ENCODE data around the gene ZFAND3. TPM values are rescaled to one million over a fixed set of nuclear protein-coding genes. Genes with fewer than 3 reads are reported as not detected.

Gene ZFAND3
- total RNA-seq, 2 experiments from 2014 or later = 8.3 to 33.8 TPM

GRCh38 chr6:37910998-37911397 is 91.5 kb downstream of the ZFAND3 start:
- TF ChIP-seq, protein P1, sequence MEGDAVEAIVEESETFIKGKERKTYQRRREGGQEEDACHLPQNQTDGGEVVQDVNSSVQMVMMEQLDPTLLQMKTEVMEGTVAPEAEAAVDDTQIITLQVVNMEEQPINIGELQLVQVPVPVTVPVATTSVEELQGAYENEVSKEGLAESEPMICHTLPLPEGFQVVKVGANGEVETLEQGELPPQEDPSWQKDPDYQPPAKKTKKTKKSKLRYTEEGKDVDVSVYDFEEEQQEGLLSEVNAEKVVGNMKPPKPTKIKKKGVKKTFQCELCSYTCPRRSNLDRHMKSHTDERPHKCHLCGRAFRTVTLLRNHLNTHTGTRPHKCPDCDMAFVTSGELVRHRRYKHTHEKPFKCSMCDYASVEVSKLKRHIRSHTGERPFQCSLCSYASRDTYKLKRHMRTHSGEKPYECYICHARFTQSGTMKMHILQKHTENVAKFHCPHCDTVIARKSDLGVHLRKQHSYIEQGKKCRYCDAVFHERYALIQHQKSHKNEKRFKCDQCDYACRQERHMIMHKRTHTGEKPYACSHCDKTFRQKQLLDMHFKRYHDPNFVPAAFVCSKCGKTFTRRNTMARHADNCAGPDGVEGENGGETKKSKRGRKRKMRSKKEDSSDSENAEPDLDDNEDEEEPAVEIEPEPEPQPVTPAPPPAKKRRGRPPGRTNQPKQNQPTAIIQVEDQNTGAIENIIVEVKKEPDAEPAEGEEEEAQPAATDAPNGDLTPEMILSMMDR (conservative IDR thresholded peaks at IDR 0.05; ENCODE audit: low read length) = no peak
- no peak for TF ChIP-seq EZH2phosphoT487 (IDR thresholded peaks at IDR 0.05; ENCODE audit: borderline replicate concordance, low read depth, low read length)
- no peaks in the 10 kb centered on the region; the same call in 1 of the 2 replicates for H3K79me2 ChIP-seq (ENCODE audit: insufficient read depth, low read depth, low read length)
- no peaks in the 10 kb centered on the region for H3K36me3 ChIP-seq (ENCODE audit: insufficient read depth, low read length)
- BruUV-seq (replicated peaks) = no TSS peak
- H3K27ac ChIP-seq (ENCODE audit: low read depth, low read length, poor library complexity, severe bottlenecking) = no peak overlapping the region
- H3K4me1 ChIP-seq (ENCODE audit: insufficient read depth, low read length, poor library complexity, severe bottlenecking) = no peaks in the 10 kb centered on the region
- ChIA-PET POLR2A (interaction anchor here (1.0 kb wide), 1 partner anchor 19 kb away, joined by 3 read pairs; no protein-coding TSS in a partner anchor), CTCF (ENCODE audit: unreplicated experiment) (no interaction called here)
- no peaks in the 10 kb centered on the region for H3K9me3 ChIP-seq (ENCODE audit: low read length)
- no peak overlapping the region for H2AFZ ChIP-seq (ENCODE audit: low read length)
- no peaks in the 10 kb centered on the region for H3K9me2 ChIP-seq (ENCODE audit: insufficient read depth, low read length)
- DNase-seq (ENCODE audit: low spot score) = no peak
- peaks cover 14% of the 10 kb centered on the region; the same call in 1 of the 2 replicates for H4K20me1 ChIP-seq (ENCODE audit: insufficient read depth, low read length)
- intact Hi-C loops (cut with micrococcal nuclease; ENCODE audit: unreplicated experiment) = no loop called here
- no peak overlapping the region for H3K4me2 ChIP-seq (ENCODE audit: low read length)
- no peak overlapping the region for H3K4me3 ChIP-seq (ENCODE audit: low read depth, low read length, poor library complexity, severe bottlenecking)

GRCh38 chr6:37913210-37913609 is 93.7 kb downstream of the ZFAND3 start:
- H2AFZ ChIP-seq (ENCODE audit: low read length) = no peak overlapping the region
- intact Hi-C loops (cut with micrococcal nuclease; ENCODE audit: unreplicated experiment) = no loop called here
- ChIA-PET CTCF (ENCODE audit: unreplicated experiment) (no interaction called here), POLR2A (interaction anchor here (0.6 to 0.8 kb wide), 4 partner anchors 11 to 496 kb away, joined by 3 to 4 read pairs (median 4); no protein-coding TSS in a partner anchor)
- peaks cover 11% of the 10 kb centered on the region for H4K20me1 ChIP-seq (ENCODE audit: insufficient read depth, low read length)
- no peaks in the 10 kb centered on the region for H3K9me2 ChIP-seq (ENCODE audit: insufficient read depth, low read length)
- H3K79me2 ChIP-seq (ENCODE audit: insufficient read depth, low read depth, low read length) = no peaks in the 10 kb centered on the region; the same call in 1 of the 2 replicates
- no peaks in the 10 kb centered on the region for H3K4me1 ChIP-seq (ENCODE audit: insufficient read depth, low read length, poor library complexity, severe bottlenecking)
- no peak for DNase-seq (ENCODE audit: low spot score)
- no peaks in the 10 kb centered on the region for H3K9me3 ChIP-seq (ENCODE audit: low read length)
- no peak overlapping the region for H3K4me3 ChIP-seq (ENCODE audit: low read depth, low read length, poor library complexity, severe bottlenecking)
- no peak for TF ChIP-seq EZH2phosphoT487 (IDR thresholded peaks at IDR 0.05; ENCODE audit: borderline replicate concordance, low read depth, low read length)
- TF ChIP-seq, protein P1 (conservative IDR thresholded peaks at IDR 0.05; ENCODE audit: low read length) = no peak
- no peaks in the 10 kb centered on the region for H3K36me3 ChIP-seq (ENCODE audit: insufficient read depth, low read length)
- no TSS peak for BruUV-seq (replicated peaks)
- H3K4me2 ChIP-seq (ENCODE audit: low read length) = no peak overlapping the region
- no peak overlapping the region for H3K27ac ChIP-seq (ENCODE audit: low read depth, low read length, poor library complexity, severe bottlenecking)

GRCh38 chr6:37915463-37915862 is 95.9 kb downstream of the ZFAND3 start:
- DNase-seq (ENCODE audit: low spot score) = no peak
- H3K4me3 ChIP-seq (ENCODE audit: low read depth, low read length, poor library complexity, severe bottlenecking) = no peak overlapping the region
- no peaks in the 10 kb centered on the region for H3K4me1 ChIP-seq (ENCODE audit: insufficient read depth, low read length, poor library complexity, severe bottlenecking)
- H3K27ac ChIP-seq (ENCODE audit: low read depth, low read length, poor library complexity, severe bottlenecking) = no peak overlapping the region
- H2AFZ ChIP-seq (ENCODE audit: low read length) = no peak overlapping the region
- ChIA-PET CTCF (ENCODE audit: unreplicated experiment) (no interaction called here), POLR2A (interaction anchor here (0.6 kb wide), 1 partner anchor 104 kb away, joined by 3 read pairs; no protein-coding TSS in a partner anchor)
- no peaks in the 10 kb centered on the region for H3K79me2 ChIP-seq (ENCODE audit: insufficient read depth, low read depth, low read length)
- no peak overlapping the region for H3K4me2 ChIP-seq (ENCODE audit: low read length)
- H3K9me3 ChIP-seq (ENCODE audit: low read length) = no peaks in the 10 kb centered on the region
- TF ChIP-seq EZH2phosphoT487 (IDR thresholded peaks at IDR 0.05; ENCODE audit: borderline replicate concordance, low read depth, low read length) = no peak
- TF ChIP-seq, protein P1 (conservative IDR thresholded peaks at IDR 0.05; ENCODE audit: low read length) = no peak
- intact Hi-C loops (cut with micrococcal nuclease; ENCODE audit: unreplicated experiment) = no loop called here
- H3K9me2 ChIP-seq (ENCODE audit: insufficient read depth, low read length) = no peaks in the 10 kb centered on the region
- peaks cover 9% of the 10 kb centered on the region for H4K20me1 ChIP-seq (ENCODE audit: insufficient read depth, low read length)
- BruUV-seq (replicated peaks) = no TSS peak
- no peaks in the 10 kb centered on the region for H3K36me3 ChIP-seq (ENCODE audit: insufficient read depth, low read length)

Measured in OCI-LY7 (cell line).